Measurements from ENCODE around the gene PRPS1L1.

The PRPS1L1 gene

DNA sequence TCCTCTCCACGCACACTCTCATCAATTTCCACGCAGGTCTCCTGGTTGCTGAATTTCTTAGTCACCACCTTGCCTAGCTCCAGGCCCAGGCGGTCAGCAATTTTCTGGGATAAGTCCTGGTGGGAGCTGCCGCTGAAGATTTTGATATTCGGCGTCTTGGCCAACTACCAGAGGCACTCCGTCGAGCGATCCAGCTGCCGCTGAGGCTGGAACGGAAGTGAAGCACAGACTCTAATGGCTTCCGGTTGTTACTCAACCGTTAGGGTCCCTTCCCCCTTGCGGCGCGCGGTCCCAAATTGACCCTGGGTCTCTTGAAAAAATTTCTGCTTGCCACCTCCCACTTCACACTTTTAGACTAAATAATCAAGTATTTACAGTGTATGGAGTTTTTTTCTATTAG, at the start of gene PRPS1L1:
Gene PRPS1L1, minus strand, starts transcription at position 219 of the 400 bp plus-strand sequence.
- DNase-seq: no peak

DNA sequence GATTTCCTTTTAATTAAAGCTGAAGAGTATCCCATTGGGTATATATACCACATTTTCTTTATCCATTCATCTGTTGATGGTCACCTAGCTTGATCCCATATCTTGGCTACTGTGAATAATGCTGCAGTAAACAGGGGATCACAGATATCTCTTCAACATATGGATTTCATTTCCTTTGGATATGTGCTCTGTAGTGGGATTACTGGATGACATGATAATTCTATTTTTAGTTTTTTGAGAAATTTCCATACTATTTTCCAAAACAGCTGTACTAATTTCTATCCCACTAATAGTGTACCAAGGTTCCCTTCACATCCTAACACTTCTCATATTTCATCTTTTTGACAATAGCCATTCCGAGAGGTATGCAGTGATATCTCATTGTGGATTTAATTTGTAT, 48.8 kb upstream of the PRPS1L1 start:
- no peak for DNase-seq

- DNase-seq: no peak
These were observed 41.1 kb upstream of the PRPS1L1 start for GRCh38 chr7:18068745-18069144.

GRCh38 chr7:18064242-18064838, 36.7 kb upstream of the PRPS1L1 start:
- no peak for DNase-seq

GRCh38 chr7:18063149-18063901, 35.7 kb upstream of the PRPS1L1 start:
- DNase-seq: no peak

DNA sequence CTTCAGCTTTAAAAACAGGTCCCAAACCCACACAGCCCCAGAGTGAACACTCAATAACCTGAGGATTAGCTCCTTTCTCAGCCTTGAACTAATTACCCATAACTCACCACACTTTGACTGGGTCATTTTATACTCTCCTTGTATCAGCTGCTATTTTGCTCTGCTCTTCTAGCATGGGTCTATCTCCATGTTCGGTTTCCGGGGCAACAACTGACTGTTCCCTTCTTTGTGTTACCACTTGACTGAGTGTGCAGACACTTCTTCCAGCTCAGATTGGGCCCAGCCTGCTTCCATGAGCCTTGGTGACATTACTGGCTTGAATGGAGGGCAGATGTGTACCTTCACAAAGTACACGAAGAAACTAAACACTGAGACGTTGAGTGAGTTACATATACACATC, 31.5 kb upstream of the PRPS1L1 start:
- DNase-seq: no peak

GRCh38 chr7:18053941-18054340, 26.3 kb upstream of the PRPS1L1 start:
- no peak for DNase-seq

GRCh38 chr7:18053177-18053928, 25.7 kb upstream of the PRPS1L1 start:
- DNase-seq: no peak

- no peak for DNase-seq
These were observed 21.6 kb upstream of the PRPS1L1 start for GRCh38 chr7:18049262-18049661.

- DNase-seq: no peak
These were observed 19.0 kb upstream of the PRPS1L1 start for GRCh38 chr7:18046601-18047000.

GRCh38 chr7:18045171-18045570, 17.5 kb upstream of the PRPS1L1 start:
- no peak for DNase-seq

DNA sequence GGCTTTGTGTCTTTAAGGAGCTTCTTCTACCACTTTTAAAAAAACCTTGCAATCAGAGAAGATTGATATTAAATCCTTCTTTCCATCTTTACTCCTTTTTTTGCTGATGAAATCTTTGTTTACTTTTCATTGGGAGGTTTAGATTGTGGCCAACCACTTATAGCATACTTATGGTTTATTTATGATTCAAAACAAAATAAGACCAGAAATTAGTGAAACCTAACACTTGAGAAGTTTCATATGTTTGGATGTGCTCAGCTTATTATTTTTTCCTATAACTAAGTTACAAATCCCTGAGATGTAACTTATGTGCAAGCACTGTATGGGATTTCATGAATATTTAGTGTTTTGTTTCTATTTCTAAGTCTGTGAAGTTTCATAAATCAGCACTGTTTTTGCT, 13.5 kb upstream of the PRPS1L1 start:
- no peak for DNase-seq

DNA sequence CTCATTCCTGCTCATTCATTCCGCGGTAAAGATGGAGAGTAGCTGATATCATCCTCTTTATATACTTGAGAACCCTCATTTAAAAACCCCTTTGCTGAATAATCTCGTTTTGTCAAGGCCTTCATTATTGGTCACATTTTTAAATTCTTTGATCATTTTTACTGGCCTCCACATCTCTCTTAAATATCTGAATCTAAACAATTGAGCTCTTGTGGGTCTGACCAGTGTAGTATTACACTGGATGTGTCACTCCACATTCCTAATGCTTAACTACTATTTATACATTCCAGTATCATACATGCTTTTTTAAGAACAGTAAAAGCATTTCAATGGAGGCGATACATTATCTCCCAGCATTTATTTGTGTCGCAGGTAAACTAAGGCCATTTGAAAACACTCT, 12.6 kb upstream of the PRPS1L1 start:
- DNase-seq: no peak

GRCh38 chr7:18038382-18038781, 10.7 kb upstream of the PRPS1L1 start:
- DNase-seq: no peak

GRCh38 chr7:18037609-18038008, 10.0 kb upstream of the PRPS1L1 start:
- no peak for DNase-seq

DNA sequence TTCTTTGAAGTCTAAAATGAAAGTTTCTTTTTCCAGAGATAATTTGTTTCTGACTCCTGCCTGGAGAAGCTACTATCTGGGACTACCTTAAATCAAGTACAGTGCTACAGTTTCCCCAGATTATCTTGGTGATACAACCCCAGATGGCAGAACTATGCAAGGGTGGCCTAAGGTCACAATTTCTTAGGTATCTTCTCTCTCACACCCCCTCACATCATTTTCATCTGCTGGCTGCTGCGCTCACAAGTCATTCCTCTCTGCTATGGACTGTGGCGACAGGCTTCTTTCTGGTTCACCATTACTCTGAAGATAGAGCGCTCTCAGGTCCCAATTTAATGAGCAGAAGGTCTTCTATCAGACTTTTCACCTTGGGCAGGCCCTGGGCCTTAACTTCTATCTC, 9.1 kb upstream of the PRPS1L1 start:
- no peak for DNase-seq

- DNase-seq: no peak
These were observed 3.1 kb upstream of the PRPS1L1 start for GRCh38 chr7:18030758-18031157.

- no peak for DNase-seq
These were observed 7.4 kb downstream of the PRPS1L1 start for GRCh38 chr7:18020138-18020715.

DNA sequence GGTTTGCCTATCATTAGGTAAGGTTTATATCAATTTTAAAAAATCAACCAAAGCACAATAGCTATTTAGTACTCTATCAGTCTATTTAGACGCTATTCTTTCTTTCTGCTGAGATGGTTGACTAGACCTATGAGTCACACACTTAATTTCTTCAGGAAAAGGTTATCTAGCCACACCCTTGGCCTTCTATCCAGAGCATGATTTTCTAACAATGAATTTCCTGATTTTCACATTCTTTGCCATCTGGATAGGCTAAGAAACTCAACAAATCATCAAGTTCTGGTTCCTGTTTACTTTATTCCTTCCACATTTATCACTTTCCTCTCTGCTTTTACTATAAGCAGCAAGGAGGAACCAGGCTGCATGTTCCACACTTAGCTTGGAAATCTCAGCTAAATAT, 8.1 kb downstream of the PRPS1L1 start:
- no peak for DNase-seq

- no peak for DNase-seq
These were observed 9.1 kb downstream of the PRPS1L1 start for GRCh38 chr7:18018296-18019215.

DNA sequence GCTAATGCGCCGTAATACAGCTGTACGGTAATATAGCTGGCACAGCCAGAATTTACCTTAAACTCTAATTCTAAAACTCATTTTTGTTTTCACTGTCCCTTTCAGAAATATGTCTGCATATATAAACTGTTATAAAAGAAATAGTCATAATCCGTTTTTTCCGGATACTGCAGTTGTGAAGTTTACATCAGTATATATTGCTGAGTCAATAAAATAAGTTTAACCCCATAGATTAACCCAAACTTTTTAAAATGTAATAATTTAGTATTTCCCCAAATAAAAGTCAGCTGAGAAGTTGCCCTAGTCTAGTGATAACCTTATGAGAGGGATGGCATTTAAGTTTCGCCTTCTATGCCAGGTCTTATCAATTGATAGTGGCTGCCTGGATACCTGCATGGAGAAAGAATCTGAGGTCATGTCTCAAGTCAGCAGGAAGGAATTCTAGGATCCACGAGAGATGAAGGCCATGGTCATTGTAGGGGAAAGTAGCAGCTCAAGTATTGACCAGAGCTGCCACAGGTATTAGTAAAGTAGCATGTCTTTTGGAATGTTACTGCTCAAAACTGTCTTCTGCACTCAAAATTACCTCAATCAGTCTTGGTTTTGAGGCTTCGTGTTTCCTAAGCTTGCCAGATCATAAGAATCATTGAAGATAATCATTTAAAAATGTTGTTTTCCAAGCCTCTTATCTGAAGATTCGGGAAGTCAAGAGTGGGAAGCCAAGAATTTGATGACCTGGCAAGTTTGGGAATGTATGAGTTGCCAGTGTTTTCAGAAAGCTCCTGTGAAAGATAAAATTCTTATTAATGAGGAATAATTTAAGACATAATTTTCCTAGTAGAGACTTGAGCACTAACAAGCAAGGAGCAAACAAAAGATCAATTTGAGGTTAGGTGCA, 10.8 kb downstream of the PRPS1L1 start:
- DNase-seq: no peak

DNA sequence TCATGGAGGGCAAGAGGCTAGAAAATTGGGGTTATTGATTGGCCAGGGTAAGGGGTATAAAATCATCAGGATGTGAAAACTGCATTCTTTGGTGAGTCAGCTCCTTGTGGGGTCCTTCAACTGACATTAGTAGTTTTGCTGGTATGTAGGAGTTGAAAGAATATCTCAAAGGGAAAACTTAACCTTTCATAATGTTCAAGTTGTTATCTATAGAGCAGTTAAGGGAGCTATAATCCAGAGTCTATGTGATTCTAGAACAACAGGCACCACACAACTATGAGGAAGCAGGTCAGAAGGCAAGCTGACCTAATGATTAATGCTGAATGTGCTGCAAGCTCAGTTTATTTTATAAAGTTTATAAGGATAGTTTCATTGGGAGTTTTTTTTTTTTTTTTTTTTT, 13.7 kb downstream of the PRPS1L1 start:
- no peak for DNase-seq

Measured in SHP77 treated with DMSO at 0.1 percent for 48 hours (cell line).